OCI-LY7 (cell line): Measurements from ENCODE around the gene TOP2B.

ENCODE experiments used
- CTCF ChIP-seq: fragments of 200-600 bp; sonication (generic); conservative IDR thresholded peaks from 2 replicates; pipeline ENCODE4 v1.5.1; 2014; ENCODE audit warnings: mild to moderate bottlenecking, antibody characterized with exemption, low read length, moderate library complexity, mixed read lengths
- EZH2phosphoT487 ChIP-seq: fragments of 200-600 bp; sonication (generic); IDR thresholded peaks from 2 replicates; pipeline ENCODE4 v1.6.1; 2018; ENCODE audit warnings: low read depth, borderline replicate concordance, mild to moderate bottlenecking, mixed run types, antibody characterized with exemption, low read length, moderate library complexity, mixed read lengths

- TF ChIP-seq CTCF (peak; percentile 93), EZH2phosphoT487 (no peak)
These were observed 70.7 kb downstream of the TOP2B start for GRCh38 chr3:25594007-25594502.
